Stimulated activated CD8-positive, alpha-beta memory T cell treated with anti-CD3 and anti-CD28 coated beads, Interleukin-4, amount 100 ng/mL, for 1 hour (primary cell): ENCODE results near the gene HPSE2.
A peak's percentile ranks its signal among the peaks of the same experiment; 100 is the strongest.

Experiments used
- DNase-seq, 2 donors: peaks; one replicate each; pipeline ENCODE4 v3.0.0-alpha.2; 2020; ENCODE audit warnings: low read depth in 2 of 2, low spot score in 1 of 2

Gene HPSE2

DNA sequence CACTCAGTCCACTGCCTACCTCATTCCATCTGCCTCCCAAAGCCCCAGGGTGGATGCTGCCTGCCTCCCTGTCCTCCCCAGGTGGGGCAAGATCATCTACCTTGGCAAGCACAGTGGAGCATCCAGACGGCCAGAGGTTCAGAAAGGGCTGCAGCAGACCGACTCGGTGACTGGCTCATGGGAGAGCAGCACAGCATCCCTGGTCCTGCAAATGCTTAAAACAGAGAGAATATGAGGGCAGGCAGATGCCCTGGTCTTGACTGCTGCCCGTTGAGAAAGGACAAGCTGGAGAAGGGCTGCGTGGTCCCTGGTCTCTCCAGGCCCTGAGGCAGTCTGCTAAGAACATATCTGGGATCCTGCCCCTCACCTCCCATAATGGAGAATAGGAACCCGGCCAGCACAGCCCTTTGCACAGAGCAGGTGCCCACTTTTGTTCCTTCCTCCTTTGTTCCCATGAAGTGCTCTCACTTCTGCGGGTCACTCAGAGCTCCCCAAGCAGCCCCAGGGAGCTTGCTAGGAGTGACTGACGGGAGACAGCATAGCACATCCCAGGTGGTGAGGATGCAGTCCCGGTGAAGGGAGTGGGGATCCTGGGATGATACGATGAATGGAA lies 790.3 kb downstream of the HPSE2 start:
- DNase-seq, result no peak

DNA sequence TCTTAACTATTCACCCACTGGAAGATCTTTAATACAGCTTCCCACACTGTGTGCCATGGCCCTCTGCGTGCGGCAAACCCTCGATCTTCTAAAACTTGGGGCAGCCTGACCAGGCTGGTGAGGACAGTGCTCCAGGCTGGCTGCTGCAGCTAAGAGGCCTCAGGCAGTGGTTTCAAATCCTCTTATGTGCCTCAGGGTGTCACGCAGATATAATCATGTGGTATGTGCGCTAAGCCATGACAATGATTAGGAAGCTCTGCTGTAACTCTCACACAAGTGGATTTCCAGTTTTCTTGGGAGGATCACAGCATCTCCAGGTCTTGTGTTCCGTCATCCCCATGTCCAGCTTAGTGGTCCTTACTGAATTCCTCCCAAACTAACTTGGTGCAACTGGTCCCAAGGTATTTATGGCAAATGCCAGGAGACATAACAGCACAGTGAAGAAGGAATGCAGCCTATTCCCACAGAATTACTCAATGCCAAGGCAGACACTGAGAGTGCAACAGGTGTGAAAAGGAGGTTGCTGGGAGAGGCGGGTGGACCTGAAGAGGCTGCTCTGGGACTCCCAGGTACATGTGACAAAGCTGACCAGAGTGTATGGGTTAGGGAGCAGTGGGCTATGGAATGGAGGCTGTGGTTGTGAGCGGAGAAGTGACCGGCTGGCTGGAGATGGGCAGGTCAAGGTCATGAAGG lies 791.2 kb downstream of the HPSE2 start:
- no peak for DNase-seq

DNA sequence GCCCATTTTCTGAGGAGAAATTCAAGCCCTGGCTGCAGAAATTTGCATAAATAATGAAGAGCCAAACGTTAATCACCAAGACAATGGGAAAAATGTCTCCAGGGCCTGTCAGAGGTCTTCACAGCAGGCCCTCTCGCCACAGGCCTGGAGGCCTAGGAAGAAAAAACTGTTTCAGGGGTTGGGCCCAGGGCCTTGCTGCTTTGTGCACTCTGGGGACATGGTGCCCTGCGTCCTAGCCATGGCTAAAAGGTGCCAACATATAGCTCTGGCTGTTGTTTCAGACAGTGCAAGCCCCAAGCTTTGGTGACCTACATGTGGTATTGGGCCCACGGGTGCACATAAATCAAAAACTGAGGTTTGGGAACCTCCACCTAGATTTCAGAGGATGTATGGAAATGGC lies 796.9 kb downstream of the HPSE2 start:
- no peak for DNase-seq

DNA sequence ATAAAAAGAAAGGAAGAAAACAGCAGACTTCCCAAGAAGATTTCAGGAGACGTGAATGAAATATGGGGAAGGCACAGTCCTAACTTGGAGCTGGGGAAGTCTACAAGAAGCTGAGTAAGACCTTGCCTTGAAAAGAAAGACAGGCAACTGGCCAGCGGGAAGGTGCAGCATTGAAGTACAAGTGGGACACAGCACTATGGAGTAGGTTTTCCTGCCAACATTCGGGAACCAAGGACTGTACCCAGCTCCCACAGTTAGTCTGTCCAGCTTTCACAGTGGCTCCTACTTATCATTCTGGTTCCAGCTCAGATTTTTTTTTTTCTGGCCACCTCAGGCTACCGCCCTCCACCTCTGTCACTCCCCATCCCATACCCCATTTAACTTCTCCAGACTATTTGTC lies 798.9 kb downstream of the HPSE2 start:
- DNase-seq, result no peak

DNA sequence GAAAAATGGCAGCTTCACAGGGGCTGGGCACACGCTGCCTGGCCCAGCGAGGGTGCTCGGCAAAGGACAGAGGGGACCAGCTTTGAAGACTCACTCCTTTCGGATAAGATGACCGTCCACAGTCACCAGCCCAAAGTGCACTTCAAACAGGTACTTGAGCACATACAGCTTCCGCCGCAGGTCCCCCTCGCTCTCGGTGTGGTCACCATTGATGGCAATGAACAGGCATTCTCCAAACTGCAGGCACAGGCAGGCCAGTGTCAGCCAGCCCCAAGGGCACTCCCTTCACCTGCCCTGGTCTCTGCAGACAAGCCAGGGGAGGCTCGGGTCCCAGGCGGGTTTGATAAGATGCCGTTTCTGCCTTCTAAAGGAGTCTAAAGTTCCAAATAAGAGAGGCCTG lies 800.5 kb downstream of the HPSE2 start:
- no peak for DNase-seq

DNA sequence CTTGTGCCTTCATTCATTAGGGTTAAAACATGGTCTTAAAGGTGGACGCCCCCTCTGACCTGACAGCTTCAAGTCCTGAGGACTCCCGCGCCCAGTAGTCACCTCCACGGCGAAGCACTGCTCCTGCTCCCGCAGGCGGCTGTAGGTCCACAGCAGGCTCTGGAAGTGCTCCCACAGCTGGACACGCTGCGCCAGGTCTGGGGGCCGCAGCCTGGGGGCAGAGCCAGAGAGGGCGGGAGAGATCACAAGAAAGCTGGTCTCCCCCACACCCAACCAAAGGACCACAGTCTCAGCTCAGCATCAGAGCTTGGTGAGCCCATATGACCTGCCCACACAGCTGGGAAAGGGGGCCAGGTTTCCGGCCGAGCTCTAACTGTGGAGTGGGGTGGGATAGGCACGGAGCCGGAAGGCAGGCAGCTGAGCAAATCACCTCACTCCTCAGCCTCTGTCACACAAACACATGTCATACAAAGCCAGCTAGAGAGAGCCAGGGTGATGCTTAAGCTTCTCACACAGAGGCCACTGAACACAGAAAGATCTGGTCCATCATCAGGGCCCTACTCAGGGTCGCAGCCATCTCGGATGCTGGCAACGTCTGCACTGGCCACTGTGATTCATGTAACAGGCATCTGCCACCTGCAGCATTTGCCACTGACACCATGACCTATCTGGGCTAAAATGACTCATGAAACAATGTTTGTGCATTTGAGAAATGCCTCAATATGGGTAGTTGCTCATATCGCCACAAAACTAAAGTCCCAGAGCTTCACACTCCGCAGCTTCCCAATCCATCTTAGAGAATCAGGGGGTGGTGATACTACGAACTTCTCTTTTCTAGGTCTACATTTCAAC lies 801.5 kb downstream of the HPSE2 start:
- no peak for DNase-seq

DNA sequence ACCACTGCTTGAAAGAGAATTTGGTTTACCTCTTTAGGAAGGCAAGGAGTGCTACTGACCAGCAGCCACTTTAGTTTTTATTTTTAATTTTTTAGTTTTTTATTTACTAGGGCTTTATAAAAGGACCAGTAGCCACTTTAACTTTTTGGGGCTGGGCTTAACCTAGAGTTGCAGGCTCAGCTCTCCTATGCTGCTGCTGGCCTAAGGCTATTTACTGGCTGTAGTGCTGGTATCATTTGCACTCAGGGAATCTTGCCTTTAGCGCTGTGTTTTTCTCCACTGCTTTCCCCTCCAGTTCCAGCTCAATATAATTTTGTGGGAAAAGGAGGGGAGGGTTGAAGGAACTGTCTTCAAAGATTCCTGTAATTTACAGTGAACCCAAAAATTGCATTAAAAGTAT lies 802.3 kb downstream of the HPSE2 start:
- DNase-seq, result no peak

DNA sequence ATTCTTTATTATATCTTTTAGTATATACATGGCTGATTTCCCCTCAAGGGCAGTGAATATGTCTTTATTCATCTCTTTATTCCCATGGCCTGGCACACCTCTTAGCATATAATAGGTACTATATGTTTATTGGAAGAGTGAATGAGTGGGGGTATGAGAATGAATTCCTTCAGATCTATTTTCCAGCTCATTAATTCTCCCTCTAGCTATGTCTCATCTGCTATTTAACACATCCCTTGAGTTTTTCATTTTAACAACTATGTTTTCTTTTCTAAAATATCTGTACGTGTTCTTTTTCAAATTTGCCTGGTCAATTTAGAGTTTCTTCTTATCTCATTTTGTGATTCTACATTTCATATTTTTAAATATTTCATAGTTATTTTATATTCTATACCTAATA lies 803.3 kb downstream of the HPSE2 start:
- DNase-seq, result no peak

DNA sequence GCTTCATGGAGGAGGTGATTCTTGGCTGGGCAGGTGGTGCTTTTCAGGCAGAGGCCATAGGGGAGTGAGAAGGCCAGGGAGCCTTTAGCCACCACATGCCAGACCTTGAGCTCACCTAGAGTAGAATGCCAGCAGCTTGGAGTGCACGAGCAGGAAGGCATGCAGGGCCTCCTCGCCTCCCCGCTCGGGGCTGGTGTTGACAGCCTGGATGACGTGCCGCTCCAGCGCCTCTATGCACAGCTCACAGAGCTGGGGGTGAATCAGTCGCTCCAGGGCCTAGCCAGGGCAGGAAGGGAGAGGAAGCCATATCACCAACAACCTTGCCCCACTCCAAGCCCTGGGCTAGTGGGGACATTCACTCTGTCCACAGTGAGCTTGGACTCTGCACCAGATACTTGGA lies 804.6 kb downstream of the HPSE2 start:
- DNase-seq, result no peak

DNA sequence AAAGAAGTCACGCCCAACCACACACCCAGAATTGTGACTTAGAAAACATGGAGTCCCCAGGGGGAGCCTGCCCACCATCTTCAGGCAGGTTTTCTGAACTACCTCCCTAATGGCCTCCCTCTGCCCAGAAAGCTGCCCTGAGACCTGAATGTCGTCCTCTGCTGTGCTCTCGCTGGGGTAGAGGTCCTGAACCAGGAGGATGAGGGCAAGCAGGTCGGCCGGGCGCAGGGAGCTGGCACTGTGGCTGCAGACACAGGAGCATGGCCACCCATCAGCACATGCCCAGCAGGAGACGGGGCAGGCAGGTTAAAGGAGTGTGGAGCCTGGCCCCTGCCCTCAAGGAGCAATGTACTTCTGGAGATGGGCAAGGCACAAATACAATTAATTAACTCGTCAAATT lies 805.2 kb downstream of the HPSE2 start:
- no peak for DNase-seq

DNA sequence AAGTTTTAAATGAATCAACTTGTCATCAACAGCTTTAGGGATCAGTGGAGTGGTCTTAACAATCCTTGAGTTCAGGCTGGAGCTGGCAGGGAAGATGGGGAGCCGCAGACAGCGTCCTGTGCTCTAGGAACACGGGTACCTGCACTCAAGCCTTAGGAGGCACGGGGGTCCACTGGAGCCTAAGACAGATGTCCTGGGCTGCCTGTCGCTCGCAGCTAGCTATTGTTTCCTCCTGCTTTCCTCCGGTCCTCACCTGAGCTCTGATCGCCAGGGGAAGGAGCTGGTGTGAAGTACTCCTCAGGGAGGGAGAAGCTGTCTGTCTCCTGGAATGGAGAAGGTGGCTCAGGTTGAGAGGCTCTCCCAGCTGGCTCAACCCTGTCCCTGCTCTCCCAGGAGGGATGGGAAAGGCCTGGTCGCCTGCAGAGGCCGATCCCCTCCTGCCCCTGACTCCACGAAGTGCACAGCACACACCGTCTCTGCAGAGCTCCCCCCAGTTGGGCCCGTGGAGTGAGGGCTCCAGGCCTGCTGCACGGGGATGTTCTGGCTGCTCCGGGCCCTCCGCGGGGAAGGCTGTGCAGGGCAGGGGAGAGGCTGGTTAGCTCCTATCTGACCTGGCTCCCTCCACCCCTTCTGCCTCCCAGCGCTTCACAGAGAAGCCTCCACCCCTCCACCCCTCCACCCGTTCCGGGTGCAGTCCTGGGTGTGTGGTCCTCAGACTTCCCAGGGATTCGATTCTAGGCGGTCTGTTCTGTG lies 806.2 kb downstream of the HPSE2 start:
- no peak for DNase-seq

DNA sequence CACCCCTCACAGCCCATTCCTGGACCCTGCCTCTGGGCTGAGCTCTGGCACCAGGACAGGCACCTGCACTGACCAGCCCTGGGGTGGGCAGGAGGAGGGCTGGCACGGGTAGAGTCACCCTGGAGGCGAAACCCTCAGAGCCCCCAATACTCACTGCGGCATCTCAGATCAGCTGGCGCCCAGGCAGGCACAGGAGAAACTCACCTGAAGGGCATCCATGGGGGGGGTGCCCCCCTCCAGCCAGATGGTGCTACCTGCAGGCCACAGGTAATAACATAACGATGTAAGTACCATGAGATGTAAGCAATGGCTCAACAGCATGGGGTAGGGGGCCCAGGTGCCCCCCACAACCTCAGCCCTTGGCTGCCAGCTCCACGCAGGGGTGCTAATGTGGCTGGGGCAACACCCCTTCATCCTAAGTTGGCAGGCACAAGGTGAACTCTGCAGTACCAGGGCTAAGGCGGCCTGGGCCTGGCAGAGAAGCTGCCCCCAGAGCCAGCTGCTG lies 808.6 kb downstream of the HPSE2 start:
- DNase-seq, result no peak

DNA sequence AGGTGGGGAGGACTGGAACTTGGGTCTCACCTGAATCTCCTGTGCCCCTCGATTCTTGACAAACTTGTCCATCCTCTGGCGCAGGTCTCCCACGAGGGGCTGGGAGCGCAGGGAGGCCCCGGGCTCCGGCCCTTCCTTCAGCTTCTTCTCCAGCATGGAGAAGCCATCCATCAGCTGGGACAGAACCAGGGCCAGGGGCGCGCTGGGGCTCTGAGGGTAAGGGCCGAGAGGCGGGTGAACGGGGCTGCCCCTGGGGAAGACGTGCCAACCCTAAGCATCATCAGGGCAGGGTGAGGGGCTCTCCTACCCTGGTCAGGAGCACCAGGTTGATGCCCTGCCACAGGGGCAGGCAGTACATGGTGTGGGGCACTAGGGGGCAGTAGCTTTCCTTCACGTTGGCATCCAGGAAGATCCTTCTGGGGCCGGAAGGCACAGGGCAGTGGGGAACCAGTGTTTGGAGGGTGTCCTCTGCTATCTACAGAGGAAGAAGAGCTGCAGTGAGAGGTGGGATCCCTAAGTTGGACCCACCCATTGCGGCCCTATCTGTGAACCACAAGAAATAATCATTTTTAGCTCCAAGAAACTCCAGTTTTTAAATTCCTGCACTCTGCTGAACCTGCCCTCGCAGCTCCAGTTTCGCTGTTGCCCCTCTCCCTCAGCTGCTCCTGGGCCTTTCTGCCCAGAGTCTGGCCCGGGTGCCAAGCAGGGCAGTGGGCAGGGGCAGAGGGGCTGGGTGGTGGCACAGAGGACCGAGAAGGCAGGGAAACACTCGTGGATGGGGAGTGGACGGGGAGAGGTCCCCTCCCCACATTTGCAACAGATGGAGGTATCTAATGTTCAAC lies 809.9 kb downstream of the HPSE2 start:
- peak in 1 of 2 donors; percentile 21 for DNase-seq

DNA sequence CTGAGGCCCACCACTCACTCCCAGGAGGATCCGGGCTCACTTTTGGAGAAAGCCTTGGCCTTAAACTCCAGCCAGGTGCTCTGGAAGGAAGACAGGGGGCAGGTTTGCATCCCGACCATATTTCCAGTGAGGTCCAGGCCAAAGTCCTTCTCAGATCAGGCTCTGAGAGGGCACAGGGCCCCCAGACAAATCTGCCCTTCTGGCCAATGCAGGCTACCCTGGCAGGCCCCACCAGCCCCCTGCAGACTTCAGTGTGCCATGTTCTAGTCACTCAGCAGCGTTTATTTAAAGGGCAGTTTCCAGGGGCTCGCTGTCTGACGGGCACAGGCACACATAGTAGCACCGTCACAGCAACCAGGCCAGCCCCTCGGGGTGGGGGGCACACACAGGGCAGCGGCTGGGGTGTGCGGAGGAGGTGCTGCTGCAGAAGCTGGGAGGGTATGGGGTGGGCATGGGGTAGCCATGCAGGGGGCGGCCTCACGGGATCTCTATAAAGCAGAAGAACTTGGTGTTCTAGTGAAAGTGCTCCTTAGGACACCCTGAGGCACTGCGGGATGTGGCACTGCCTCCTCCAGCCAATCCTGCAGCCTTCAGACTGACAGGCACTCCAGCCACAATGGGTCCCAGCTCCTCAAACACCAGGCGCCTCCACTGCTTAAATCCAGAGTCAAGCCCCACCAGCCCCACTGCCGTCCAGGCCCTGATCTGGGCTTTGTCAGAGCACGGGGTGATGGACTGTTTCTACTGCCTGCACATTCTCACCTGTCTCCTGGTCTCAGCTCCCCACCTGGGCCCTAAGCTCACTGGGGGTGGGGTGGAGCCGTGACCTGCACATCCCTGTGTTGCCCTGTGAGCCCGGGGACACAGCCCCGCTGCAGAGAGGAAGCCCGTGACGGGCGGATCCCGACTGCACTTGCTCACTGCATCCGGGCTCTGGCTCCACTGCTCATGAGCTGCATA lies 811.1 kb downstream of the HPSE2 start:
- DNase-seq, result no peak

DNA sequence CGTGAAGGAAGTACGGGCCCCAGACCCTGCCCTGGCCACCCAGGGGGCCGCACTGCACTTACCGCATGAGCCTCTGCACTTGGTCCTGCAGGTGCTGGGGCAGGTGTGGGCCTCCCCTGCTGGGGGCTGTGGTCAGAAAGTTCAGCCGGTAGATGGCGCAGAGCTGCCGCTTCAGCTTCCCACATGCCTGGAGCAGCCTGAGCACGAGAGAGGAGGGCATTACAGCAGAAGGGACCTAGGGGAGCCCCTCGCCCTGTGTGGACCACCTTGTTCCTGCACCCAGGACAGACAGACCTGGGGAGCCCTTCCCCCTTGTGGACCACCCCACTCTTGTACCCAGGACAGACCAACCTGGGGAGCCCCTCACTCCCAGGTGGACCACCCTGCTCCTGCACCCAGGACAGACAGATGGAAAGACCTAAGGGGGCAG lies 811.9 kb downstream of the HPSE2 start:
- DNase-seq, result no peak

DNA sequence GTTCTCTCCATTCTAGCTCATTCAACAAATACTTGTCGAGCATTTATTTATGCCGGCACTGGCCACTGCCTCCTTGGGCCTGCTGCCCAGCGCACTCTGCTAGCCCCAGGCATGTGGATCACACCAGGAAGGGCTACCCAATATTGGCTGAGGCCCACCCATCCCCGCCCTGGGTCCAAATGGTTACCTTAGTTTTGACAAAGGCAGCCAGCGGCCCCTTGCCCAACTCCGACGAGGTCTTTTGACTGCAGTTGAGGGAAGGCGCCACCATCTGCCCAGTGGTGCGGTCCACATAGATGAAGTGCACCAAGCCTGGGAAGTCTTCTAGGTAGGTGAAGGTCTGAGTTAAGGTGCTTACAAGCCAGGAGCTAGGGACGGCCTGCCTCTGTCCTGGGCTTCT lies 813.5 kb downstream of the HPSE2 start:
- DNase-seq, result no peak

DNA sequence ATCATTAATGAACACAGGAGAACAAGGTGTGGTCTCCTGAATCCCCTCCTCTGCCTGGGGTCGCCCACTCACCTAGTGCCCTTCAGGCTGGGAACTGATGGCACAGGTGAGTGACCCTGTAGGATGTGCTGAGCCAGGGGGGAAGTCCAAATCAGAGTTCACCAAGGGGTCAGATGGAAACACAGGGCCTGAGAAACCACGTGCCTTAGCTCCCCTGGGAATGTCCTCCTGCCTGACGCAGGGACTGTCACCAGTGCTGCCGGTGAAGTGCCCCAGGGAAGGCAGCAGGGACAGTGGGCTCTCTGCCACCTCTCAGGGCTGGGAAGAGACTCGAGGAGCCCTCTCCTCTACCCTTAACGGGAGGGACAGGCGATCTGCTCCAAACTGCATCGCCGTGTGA lies 814.9 kb downstream of the HPSE2 start:
- DNase-seq, result no peak

DNA sequence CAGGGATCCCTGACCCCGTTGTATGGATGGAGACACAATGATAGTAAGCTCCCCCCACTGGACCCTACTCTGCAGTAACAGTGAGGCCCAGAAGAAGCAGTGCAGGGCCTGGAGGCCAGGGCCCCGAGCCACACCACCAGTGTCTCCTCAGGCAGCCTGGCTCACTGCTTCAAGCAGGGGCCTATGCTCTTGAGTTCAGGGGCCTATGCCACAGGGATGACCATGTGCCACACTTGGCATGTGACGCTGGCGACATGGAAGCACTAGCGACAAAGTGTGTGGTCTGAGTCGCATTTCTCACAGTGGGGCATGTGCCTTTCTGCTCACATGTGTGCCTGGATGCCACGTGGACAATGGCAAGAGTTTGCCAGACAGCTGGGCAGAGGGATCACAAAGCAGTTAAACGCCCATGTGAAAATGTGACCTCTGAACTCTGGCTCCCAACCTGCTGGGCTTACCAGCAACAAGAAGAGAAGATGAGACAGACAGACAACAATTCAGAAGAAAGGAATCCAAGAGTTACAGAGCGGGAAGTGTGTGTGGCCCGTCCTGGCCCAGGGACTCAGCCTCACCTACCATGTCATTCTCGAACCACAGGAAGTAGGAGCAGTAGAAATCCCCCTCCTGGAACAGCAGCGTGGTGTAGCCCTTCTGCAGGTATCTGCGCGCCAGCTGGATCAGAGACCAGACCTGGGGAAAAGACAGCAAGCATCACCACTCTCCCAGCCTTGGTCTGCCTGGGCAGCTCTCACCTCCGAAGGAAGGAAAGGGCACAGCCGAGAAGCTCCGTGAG lies 816.0 kb downstream of the HPSE2 start:
- DNase-seq, result no peak
